Measurements from ENCODE around the gene RAI1. TPM values are rescaled to one million over a fixed set of nuclear protein-coding genes. Genes with fewer than 3 reads are reported as not detected.

Gene RAI1
- polyA plus RNA-seq, 3 donors from 2014 or later = 1.5 to 6.2 (median 2.0) TPM

DNA sequence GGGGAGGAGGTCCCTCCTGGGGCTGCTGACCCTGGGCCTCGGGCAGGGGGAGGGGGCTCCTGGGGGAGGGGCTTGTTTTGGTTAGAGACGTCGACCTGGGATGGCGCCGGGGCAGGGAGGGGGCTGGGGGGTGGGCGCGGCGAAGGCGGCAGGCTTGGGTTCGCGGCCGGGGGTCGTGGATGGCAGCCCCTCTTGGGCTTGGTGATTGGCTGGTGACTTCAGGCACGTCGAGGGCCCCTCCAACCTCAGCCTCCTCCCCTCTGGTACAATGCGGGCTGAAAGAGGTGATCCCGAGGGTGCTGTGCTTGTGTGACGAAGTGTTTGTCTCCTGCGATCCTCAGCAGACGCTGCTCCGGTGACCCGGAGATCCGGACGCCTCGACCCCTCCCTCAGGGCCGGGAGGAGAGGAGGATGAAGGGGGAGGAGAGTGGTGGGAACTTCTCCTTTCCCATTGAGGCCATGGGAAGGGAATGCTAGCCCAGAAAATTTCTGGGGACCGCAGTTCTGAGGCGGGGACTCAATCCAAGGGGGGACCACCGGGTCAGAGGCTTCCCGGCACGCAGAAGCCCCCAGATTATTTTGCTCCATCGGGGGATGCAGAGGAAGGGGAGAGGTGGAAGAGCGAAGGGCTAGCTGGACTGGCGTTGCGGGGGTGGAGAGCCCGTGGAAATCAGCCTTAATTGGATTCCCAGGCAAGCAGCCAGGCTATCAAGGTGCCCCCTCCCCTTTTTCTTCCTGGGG, 43.9 kb downstream of the RAI1 start:
- H3K36me3 Mint-ChIP-seq = peaks cover 0 to 4% (median 0%) of the 10 kb centered on the region in 3 donors
- peak overlapping the region in 1 of 6 donors; percentile 16 for H3K27ac Mint-ChIP-seq
- peak overlapping the region; percentile 27 to 73 (median 65) for H3K4me3 Mint-ChIP-seq
- H3K4me1 Mint-ChIP-seq = peaks cover 34 to 48% of the 10 kb centered on the region in 2 donors
- peaks cover 6 to 21% (median 17%) of the 10 kb centered on the region in 3 donors for H3K27me3 Mint-ChIP-seq (ENCODE audit: low read depth in 3 of 3)
- no peak for DNase-seq
- H3K9me3 Mint-ChIP-seq = no peaks in the 10 kb centered on the region

DNA sequence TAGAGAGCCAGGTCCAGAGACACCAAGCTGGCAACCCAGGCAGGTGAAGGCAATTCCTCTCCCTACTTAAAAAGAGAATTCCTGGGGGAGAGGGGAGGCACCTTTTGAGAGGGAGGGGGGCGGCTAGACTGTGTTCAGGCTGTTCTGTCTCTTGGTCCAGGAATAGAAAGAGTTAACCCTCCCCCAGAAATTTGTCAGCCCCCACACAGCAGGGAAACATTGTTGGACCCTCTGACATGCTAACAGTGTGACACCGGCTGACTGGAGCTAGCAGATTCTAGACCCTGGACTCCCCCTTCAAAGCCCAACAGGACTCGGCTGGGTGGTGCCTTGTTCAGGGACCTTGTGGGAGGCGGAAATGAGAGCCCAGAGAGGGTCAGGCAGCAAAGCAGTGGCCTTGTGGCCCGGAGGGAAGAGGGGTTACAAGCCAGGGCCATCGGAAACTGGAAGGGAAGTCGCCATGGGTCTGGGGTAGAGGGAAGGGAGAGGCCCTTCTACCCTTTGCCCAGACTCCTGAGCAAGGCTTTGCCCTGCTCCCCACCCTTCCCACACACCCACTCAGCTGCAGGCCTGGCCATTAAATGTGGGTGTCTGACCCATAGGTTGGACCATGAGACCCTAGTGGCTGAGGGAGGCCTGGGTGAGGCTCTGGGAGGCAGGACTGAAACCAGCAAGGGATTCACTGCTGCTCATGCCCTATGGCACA, 44.6 kb downstream of the RAI1 start:
- no peak for DNase-seq
- Mint-ChIP-seq H3K27me3 (ENCODE audit: low read depth in 3 of 3) (peaks cover 6 to 17% (median 17%) of the 10 kb centered on the region in 3 donors), H3K27ac (peak overlapping the region in 2 of 6 donors; percentile 55 to 85), H3K4me1 (peaks cover 34 to 48% of the 10 kb centered on the region in 2 donors), H3K36me3 (peaks cover 0 to 4% (median 0%) of the 10 kb centered on the region in 3 donors), H3K9me3 (no peaks in the 10 kb centered on the region), H3K4me3 (peak overlapping the region in 3 of 5 donors; percentile 36 to 53 (median 41))

GRCh38 chr17:17726458-17727060, 45.3 kb downstream of the RAI1 start:
- H3K27me3 Mint-ChIP-seq (ENCODE audit: low read depth in 3 of 3) = peaks cover 6 to 17% (median 12%) of the 10 kb centered on the region in 3 donors
- DNase-seq = no peak
- no peaks in the 10 kb centered on the region for H3K9me3 Mint-ChIP-seq
- H3K4me1 Mint-ChIP-seq = peaks cover 30 to 42% of the 10 kb centered on the region in 2 donors
- peaks cover 0 to 4% (median 0%) of the 10 kb centered on the region in 3 donors for H3K36me3 Mint-ChIP-seq
- H3K4me3 Mint-ChIP-seq = peak overlapping the region; percentile 2 to 71 (median 49)
- H3K27ac Mint-ChIP-seq = peak overlapping the region in 3 of 6 donors; percentile 63 to 85 (median 79)

DNA sequence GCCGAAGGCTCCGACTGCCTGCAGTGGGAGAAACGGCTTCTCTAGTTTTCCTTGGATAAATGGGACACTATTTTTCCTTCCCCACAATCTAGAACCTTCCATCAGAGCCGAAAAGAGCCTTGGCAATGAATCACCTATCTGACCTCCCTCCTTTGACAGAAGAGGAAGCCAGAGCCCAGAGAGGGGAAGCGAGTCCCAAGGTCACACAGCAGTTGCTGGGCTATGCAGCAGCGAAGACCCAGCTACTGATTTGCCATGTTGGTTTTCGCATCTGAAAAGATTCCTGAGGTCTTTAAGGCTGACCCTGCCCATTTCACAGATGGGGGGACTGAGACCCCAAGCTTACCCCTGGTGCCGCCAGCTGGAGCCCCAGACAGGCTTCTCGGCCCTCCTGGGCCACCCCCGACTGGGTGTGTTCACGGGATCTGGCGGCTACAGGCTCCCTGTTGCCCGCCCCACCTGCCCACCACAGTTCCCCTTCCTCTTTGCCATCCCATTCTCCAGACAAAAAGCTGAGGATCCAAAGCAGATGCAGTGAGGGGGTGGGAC, 45.9 kb downstream of the RAI1 start:
- no peak overlapping the region for H3K27ac Mint-ChIP-seq
- H3K36me3 Mint-ChIP-seq = no peaks in the 10 kb centered on the region
- no peaks in the 10 kb centered on the region for H3K9me3 Mint-ChIP-seq
- H3K4me3 Mint-ChIP-seq = no peak overlapping the region
- H3K4me1 Mint-ChIP-seq = peaks cover 25 to 35% of the 10 kb centered on the region in 2 donors
- DNase-seq = no peak
- peaks cover 3 to 15% (median 7%) of the 10 kb centered on the region in 3 donors for H3K27me3 Mint-ChIP-seq (ENCODE audit: low read depth in 3 of 3)

GRCh38 chr17:17728146-17728545, 46.9 kb downstream of the RAI1 start:
- H3K27ac Mint-ChIP-seq = peak overlapping the region in 1 of 6 donors; percentile 46
- H3K36me3 Mint-ChIP-seq = no peaks in the 10 kb centered on the region
- H3K4me3 Mint-ChIP-seq = no peak overlapping the region
- H3K4me1 Mint-ChIP-seq = peaks cover 17 to 30% of the 10 kb centered on the region in 2 donors
- peaks cover 2 to 11% (median 3%) of the 10 kb centered on the region in 3 donors for H3K27me3 Mint-ChIP-seq (ENCODE audit: low read depth in 3 of 3)
- DNase-seq = no peak
- H3K9me3 Mint-ChIP-seq = no peaks in the 10 kb centered on the region

GRCh38 chr17:17728550-17729251, 47.4 kb downstream of the RAI1 start:
- no peak for DNase-seq
- Mint-ChIP-seq H3K27me3 (ENCODE audit: low read depth in 3 of 3) (peaks cover 2 to 9% (median 2%) of the 10 kb centered on the region in 3 donors), H3K9me3 (no peaks in the 10 kb centered on the region), H3K27ac (no peak overlapping the region), H3K4me3 (no peak overlapping the region), H3K36me3 (no peaks in the 10 kb centered on the region), H3K4me1 (peaks cover 16 to 30% of the 10 kb centered on the region in 2 donors)

DNA sequence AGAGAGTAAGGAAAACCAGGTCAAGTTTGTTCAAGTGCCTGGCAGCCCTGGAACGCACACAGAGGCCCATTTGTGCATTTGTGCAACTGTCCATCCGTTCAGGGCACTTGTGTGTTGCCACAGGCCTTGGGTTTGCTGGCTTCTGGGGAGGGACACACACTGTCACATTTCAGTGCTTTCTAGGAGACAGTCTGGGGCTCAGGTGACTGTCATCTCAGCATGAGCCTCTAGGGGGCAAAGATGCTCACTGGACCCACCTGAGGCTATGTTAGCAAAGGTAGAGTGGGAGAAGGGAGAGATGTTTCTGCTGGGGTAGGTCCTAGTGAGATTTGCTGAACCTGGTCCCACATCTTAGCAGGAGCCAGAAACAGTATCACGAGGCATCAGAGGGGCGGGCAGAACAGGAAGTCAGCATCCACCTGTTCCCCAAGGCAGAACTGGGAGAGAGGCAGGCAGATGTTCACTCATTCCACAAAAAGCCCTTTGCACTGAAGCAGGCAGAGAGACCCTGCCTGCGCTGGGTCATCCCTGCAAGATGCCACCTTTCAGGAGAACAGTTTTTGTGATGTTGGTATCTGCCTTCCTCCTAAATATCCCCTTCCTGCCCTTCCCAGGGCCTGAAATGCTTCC, 48.5 kb downstream of the RAI1 start:
- H3K27ac Mint-ChIP-seq = peak overlapping the region in 4 of 6 donors; percentile 37 to 59 (median 48)
- DNase-seq = peak in 2 of 3 donors; percentile 34 to 39
- H3K4me3 Mint-ChIP-seq = no peak overlapping the region
- no peaks in the 10 kb centered on the region for H3K9me3 Mint-ChIP-seq
- no peaks in the 10 kb centered on the region for H3K36me3 Mint-ChIP-seq
- H3K27me3 Mint-ChIP-seq (ENCODE audit: low read depth in 3 of 3) = peaks cover 0 to 2% (median 2%) of the 10 kb centered on the region in 3 donors
- peaks cover 16 to 41% of the 10 kb centered on the region in 2 donors for H3K4me1 Mint-ChIP-seq

GRCh38 chr17:17730250-17730935, 49.1 kb downstream of the RAI1 start:
- DNase-seq = no peak
- Mint-ChIP-seq H3K4me3 (no peak overlapping the region), H3K27ac (no peak overlapping the region), H3K27me3 (ENCODE audit: low read depth in 3 of 3) (peaks cover 0 to 2% (median 2%) of the 10 kb centered on the region in 3 donors), H3K36me3 (no peaks in the 10 kb centered on the region), H3K4me1 (peaks cover 17 to 44% of the 10 kb centered on the region in 2 donors), H3K9me3 (no peaks in the 10 kb centered on the region)

DNA sequence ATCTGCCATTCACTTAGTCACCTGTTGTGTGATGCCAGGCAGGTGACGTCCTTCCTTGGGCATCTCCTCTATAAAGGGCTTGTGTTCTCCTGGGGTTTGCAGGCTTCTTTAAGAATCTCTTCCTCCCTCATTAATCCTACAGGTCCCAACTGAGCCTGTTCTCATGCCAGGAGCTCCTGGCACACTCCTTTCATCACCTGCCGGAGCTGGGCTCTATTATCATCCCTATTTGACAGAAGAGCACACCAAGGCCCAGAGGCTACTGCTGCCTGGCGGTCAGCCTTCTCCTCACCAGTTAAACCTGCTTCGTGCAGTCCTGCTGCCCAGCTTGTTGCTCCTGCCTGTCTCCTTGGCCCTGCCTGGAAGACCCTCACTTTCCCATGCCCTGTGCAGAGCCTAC, 51.2 kb downstream of the RAI1 start:
- Mint-ChIP-seq H3K9me3 (no peaks in the 10 kb centered on the region), H3K27ac (peak overlapping the region in 1 of 6 donors; percentile 29), H3K36me3 (peaks cover 0 to 5% (median 0%) of the 10 kb centered on the region in 3 donors), H3K27me3 (ENCODE audit: low read depth in 3 of 3) (peaks cover 0 to 4% (median 0%) of the 10 kb centered on the region in 3 donors), H3K4me1 (peaks cover 33 to 55% of the 10 kb centered on the region in 2 donors), H3K4me3 (no peak overlapping the region)
- no peak for DNase-seq

- Mint-ChIP-seq H3K4me3 (no peak overlapping the region), H3K4me1 (peaks cover 38 to 58% of the 10 kb centered on the region in 2 donors)
Measured at GRCh38 chr17:17732892-17733670, 51.8 kb downstream of the RAI1 start.

GRCh38 chr17:17736205-17737183, 55.2 kb downstream of the RAI1 start:
- peak overlapping the region in 5 of 6 donors; percentile 43 to 77 (median 73) for H3K27ac Mint-ChIP-seq
- peak overlapping the region in 1 of 5 donors; percentile 23 for H3K4me3 Mint-ChIP-seq
- H3K36me3 Mint-ChIP-seq = peaks cover 0 to 5% (median 0%) of the 10 kb centered on the region in 3 donors
- no peak for DNase-seq
- peaks cover 0 to 4% (median 0%) of the 10 kb centered on the region in 3 donors for H3K27me3 Mint-ChIP-seq (ENCODE audit: low read depth in 3 of 3)
- H3K9me3 Mint-ChIP-seq = no peaks in the 10 kb centered on the region
- H3K4me1 Mint-ChIP-seq = peaks cover 46 to 54% of the 10 kb centered on the region in 2 donors

More at GRCh38 chr17:17732892-17733670, 51.8 kb downstream of the RAI1 start:
- Mint-ChIP-seq H3K36me3 (peaks cover 0 to 5% (median 0%) of the 10 kb centered on the region in 3 donors), H3K27ac (peak overlapping the region in 2 of 6 donors; percentile 12 to 29), H3K27me3 (ENCODE audit: low read depth in 3 of 3) (peaks cover 0 to 4% (median 0%) of the 10 kb centered on the region in 3 donors), H3K9me3 (no peaks in the 10 kb centered on the region)
- DNase-seq = no peak

Data from immature natural killer cell (primary cell).